ENCODE results near the gene HMGCLL1.

- TF ChIP-seq CTCF (IDR thresholded peaks at IDR 0.05): no peak
- TF ChIP-seq POLR2A (IDR thresholded peaks at IDR 0.05): no peak
These were observed 11.4 kb downstream of the HMGCLL1 start for GRCh38 chr6:55567558-55567957.
